HG03139 (cell line): ENCODE results near the gene HEXD.
"Not testable (repeated sequence)": the region's sequence is repeated elsewhere in the genome, so short reads cannot be mapped to it uniquely, and the experiment has no call there.

ENCODE experiments used
- ATAC-seq: cut with Tn5 transposase; IDR thresholded peaks from one replicate; pipeline ENCODE4 v1.9.1; 2021; ENCODE audit not compliant: unreplicated experiment

HEXD gene

DNA sequence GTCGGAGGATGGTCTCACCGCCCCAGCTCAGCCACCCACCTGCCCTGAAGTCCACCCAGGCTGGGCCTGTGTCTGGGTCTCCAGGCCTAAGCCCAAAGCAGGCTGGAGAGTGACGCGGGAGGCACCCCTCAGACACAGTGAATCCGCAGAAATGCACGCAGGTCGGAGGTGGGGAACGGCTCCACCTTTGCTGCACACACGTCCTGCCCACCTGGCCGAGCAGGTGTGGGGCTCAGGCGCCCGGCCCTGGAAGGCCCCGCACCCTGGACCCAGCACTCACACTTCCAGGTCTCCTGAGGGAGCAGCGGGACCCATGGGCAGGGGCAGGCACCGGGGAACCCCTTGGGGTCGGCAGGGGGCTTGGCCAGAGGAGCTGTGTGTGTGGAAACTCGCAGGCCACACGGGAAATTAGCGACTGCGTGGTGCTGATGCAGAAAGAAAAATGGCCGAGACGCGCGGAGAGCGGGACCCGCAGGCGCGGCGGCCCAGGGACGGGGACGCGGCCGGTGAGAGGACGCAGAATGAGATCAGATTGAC, 21.8 kb downstream of the HEXD start:
- no peak for ATAC-seq

DNA sequence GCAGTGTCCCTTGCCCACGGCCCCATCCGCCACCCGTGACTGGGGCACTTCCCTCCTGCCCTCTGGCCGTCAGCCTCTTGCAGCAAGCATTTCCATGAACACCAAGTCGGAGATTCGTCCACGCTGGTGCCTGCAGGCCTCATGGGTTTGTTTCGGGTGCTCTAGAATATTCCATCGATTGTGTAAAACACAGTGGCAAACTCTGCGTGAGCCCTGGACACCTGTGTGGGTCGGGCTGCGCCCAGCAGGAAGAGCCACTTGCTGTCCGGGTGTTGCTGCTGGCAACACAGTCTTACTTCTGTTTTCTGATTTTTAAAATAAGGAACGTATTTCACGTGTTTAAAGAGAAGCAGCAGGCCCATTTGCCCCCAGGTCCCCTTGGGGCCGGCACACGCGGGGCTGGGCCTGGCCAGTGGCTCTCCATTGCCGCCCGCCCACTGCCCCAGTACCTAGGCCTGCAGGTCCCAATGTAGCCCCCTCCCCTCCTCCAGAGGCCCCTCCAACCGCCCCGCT, 22.4 kb downstream of the HEXD start:
- no peak for ATAC-seq

DNA sequence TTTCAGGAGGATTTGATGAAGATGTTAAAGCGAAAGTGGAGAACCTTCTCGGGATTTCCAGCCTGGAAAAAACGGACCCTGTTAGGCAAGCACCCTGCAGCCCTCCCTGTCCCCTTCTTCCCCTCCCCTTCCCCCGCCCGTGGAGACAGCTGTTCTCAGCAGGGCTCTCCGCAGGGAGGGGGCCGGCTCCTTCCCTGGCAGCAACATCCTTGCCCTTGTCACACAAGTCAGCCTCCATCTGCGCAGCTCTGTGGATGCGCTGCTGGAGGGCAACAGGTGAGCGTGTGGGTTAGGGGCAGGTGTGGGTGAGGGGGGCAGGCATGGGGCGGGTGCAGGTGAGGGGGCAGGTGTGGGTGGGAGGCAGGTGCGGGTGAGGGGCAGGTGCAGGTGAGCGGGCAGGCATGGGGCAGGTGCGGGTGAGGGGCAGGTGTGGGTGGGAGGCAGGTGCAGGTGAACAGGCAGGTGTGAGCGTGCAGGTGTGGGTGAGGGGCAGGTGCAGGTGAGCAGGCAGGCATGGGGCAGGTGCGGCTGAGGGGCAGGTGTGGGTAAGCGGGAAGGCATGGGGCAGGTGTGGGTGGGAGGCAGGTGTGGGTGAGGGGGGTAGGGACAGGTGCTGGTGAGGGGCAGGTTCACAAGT, 23.0 kb downstream of the HEXD start:
- ATAC-seq: no peak

DNA sequence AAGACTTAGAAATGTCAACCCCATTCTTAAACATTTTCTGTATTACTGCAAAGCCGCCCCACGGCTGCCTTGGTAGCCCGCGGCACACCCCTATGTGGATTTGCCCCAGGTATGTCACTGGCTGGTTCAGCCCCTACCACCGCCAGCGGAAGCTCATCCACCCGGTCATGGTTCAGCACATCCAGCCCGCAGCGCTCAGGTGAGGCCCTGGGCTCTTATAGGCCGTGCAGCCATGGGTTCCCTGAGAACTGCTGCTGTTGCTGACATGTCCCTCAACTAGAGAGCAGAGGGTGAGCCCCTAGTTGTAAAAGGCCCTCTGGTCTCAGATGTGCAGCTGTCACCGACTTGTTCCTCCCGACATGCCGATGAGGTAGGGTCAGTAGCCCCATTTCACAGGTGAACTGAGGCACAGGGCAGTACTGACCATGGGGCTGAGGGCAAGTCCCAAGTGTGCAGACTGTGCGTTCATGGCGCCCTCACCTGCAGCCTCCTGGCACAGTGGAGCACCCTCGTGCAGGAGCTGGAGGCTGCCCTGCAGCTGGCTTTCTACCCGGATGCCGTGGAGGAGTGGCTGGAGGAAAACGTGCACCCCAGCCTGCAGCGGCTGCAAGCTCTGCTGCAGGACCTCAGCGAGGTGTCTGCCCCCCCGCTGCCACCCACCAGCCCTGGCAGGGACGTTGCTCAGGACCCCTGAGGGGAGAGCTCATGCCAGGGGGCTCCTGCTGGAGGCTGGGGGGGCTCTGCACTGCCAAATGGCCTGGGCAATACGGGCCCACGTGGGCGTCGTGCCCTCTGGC, 23.7 kb downstream of the HEXD start:
- no peak for ATAC-seq

DNA sequence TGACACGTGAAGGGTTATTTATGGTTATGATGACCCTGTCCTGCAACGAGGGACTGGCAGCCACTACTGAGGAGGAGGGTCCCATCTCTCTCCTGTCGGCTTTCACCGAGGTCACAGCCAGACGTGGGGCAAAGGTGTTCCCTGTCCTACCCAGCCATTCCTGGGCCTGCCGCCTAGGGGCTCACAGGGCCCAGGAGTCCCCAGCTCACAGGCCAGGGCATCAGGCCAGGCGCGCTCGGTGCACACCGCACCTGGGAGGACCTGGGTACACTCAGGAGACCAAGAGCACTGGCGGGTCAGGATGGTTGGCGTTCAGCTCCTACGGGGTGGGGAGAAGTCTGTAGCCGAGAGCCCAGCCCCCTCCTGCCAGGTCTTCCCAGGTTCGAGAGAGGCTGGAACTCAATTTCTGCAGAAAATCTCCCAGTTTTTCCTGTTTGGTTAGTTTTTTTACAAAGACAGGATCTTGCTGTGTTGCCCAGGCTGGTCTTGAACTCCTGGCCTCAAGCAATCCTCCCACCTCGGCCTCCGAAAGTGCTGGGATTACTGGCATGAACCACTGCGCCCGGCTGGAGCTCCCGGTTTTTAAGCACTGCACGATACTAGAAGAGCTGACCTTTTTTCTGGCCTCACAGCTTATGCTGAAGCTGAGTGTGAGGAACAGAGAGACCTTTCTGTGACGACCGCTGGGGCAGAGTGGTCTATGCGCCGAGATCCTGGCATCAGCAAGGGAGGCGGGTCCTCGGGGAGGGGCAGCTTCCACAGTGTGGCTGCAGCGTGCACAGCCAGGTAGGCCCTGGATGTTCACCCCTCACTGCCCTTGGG, 24.7 kb downstream of the HEXD start:
- ATAC-seq: no peak

DNA sequence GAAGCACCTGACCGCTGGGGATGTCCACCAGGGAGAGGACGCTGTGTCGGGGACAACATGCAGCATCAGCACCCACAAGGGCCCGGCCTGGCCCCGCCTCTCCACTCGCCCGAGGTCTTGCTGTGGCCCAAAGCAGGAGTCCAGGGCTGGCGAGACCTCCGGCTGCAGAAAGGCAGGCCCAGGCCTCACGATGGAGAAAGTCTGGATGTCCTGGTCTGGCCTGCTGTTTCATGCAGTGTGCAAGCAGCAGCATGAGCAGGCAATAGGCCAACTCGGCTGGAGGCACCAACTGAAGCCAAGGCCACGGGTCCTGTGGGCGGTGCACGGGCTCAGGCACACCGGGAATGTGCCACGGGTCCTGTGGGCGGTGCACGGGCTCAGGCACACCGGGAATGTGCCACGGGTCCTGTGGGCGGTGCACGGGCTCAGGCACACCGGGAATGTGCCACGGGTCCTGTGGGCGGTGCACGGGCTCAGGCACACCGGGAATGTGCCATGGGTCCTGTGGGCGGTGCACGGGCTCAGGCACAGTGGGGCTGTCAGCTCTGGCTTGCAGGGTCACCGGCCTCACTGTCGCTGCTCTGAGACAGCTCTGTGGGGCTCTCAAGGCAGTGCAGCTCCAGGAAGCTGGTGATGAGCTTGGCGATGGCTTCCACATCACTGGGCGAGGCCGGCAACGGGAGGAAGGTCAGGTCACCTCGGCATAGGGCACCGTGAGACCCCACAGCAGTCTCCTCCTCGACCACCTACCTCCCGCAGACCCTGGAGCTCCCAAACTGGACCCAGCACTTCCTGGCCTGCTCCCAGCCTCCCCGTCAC, 25.5 kb downstream of the HEXD start:
- ATAC-seq: no peak

DNA sequence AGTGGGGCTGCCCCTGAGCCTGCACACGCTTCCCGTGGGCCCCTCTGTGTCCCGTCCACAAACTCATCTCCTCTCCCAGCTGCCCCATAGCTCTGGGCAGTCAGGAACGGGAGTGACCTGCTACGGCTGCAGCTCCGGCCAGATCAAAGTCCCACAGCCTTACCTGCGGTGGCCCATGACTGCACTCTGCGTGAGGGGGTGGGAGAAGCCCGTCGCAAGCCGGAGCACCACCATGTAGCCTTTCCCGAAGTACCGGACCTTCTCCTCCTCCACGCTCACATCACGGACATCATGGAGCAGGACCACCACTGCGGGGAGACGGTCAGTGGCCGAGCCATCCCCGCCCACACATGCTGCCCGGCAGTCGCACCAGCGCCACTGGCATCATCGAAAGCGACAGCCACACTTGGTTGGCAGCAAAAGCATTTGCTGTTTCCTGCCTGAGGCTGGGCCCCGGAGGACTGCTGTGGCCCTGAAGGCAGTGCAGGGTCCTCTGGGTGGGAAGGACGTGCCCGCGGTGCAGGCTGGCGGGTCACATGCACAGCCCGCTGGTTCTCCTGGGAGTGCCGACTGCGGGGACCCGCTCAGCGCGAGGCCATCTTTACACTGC, 26.2 kb downstream of the HEXD start:
- no peak for ATAC-seq

DNA sequence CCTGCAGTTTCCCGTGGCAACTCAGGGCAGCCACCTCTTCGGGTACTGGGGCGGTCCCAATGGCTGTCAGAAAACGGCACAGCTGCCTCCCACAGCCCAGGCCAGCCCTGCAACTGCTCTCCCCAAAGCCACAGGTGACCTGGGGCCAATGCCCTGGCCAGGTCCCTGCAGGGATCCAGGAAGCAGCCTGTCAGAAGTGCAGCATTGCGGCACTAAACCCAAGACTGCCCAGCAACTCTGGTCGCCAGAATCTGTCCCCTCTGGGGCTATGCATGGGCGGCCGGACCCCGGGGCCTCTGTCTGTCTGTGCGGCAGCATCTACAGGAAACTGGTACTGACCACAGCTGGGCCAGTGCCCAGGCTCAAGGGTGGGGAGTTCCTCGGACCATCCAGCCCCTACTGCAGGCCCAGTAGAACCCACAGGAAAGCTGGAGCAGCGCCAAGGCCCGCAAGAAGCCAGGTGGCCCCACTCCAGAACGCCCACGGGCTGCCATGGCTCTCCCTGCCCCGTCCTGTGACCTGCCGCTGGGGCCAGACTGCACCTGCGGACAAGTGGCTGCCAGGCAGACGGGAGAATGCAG, 26.9 kb downstream of the HEXD start:
- no peak for ATAC-seq

DNA sequence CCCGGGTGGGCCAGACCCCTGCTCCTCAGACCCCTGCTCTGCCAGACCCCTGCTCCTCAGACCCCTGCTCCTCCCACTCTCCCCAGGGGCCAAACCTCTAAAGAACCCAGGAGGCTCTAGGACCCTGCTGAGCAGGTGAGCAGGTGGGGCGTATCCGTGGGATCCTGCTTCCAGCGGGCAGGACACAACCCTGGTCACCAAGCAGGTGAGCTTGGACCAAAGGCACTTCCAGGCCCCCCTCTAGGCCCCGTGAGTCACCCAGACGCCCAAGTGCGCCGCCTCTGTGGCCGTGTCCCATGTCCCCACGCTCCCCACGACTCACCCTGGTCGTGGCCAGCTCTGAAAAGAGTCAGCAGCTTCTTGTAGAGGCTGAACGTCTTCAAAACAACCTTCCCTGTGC, 27.4 kb downstream of the HEXD start:
- ATAC-seq: no peak

DNA sequence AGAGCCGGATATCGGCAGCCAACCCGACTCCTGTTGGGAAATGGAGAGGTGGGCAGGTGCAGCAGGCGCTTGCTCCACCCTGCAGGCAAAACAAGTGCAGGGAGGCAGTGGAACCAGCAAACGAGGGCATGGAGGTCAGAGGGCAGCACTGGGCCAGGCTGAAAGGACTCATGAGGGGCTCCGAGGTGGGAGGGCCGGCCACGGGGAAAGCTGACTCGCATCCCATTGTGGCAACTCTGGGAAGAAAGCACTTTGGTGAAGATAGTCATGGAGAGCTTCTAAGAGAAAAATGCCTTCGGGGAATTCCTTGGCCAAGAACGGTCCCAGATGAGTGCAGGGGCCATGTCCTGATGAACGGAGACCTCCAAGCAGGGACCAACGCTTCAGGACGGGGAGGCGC, 28.0 kb downstream of the HEXD start:
- ATAC-seq: no peak

DNA sequence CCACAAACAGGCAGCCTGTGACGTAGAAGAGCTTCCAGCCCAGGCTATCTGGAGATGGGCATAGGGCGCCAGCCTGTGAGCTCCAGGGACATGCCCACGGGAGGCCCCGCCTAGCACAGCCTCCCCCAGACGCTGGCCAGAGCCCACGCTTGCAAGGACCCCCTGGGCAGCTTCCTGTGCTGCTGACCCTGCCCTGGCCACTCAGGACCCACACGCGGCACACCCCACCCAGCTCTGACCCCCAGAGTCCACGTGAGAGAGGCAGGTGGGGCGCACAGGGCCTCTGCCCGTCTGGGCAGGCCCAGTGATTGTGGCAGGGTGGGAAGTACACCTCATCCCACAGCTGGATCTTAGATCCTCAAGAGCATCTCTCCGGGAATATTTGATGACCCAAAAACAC, 28.5 kb downstream of the HEXD start:
- no peak for ATAC-seq

DNA sequence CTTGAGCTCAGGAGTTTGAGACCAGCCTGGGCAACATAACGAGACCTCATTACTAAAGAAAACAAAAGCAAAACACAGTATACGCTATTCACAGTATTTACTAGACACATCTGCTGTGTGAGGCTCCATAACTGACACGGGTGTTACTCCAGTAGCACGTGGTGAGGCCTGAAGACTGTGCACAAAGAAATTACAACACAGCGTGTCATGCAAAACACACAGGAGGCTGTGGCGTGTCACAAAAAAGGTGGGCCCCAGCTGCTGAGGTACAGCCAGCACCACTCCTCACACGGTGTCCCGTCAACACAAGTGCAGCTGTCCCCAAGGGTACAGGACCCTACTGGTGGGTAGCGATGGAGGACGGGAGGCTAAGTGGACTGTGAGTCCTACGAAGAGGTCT, 29.7 kb downstream of the HEXD start:
- no peak for ATAC-seq

DNA sequence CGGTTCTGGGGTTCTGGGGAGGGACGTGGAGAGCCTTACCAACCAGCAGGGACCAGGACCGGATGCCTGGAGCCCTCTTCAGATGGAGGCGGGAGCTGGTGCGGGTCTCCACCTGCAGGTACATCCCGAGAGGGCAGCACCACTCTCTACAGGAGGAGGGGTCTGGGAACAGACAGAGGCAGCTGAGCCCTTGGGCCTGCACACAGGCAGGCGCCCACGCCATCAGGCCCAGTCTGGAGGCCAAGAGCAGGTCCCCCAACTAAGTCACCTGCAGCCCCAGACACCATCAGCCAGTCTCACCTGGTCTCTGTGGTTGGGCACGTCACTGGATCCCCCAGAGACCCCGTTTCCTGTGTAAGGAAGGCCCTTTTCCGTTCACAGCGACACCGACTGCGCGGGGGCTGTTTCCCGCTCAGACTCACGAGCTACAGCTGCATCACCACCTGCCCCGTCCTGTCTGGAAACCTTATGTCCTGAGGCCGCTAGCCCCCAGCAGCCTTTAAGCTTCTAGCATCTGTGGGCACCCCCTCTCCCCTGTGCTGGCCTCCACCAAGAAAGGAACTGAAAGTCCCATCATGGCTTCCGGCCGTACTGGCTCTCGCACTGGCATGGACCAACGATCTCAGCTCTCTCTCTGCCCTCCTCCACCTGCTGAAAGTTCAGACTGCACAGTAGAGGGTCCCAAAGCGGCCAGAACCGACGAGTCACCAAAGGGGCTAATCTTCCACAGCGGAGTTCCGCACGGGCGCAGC, 31.2 kb downstream of the HEXD start:
- peak; percentile 49 for ATAC-seq

DNA sequence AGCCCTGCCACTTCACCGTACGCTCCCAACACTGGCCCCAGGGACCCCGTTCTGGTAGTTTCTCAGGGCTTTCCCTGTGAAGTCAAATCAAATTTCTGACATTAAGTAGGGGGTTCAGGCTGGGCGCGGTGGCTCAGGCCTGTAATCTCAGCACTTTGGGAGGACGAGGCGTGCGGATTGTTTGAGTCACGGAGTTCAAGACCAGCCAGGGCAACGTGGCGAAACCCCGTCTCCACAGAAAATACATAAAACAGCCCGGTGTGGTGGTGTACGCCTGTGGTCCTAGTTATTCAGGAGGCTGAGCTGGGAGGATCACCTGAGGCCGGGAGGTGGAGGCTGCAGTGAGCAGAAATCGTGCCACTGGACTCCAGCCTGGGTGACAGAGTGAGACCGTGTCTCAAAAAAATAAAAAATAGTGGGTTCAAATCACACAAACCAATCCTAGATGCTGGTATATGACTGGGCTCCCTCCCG, 31.8 kb downstream of the HEXD start:
- ATAC-seq: no peak

DNA sequence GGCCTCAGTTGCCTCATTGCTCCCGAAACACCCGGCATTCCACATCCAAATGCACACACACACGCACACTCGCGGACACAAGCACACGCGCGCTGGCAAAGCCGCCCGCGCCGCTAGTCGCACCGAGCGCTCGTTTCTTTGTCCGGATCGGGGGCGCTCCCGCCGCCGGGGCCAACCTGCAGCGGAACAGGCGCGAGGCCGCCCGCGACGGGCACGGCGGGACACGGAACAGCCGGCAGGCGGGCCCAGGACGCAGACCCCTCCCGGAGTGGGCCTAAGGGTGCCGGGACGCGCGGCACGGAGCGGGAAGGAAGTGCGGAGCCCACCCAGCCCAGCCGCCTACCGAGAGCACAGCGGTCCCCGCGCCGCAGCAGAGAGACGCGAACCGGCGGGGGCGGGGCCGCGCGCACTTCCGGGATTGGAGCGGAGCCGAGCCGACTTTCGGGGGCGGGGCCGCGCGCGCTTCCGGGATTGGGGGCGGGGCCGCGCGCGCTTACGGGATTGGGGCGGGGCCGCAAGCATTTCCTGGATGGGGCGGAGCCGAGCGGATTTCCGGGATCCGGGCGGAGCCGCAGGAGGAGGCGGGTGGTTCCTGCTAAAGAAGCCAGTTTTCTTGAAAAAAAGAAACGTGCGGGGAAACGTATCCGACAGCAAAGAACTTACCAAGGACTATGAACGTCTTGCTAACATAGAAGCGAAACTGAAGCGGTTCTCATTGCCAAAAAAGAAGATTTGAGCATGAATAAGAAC, 32.4 kb downstream of the HEXD start, which contains the start of gene CYBC1:
CYBC1 (minus strand) TSS at position 396 of the 750 bp plus-strand sequence. CDS start 1,498 bp downstream, outside the sequence.
- ATAC-seq: peak; percentile 64

DNA sequence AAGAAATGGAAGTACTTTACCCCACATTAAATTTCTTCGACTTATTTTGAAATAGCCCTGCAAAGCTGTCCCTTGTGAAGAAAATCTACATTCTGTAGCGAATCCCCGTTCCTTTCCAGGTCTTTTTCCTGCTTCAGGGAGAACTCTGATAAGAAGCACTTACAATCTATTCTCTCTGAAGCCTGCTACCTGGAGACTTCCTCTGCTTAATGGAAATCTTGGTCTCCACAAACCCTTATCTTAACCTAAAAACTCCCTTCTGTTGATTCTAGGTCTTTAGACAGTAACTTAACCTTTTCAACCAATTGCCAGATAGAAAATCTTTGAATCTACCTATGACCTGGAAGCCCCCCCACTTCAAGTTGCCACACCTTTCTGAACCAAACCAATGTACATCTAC, 34.0 kb downstream of the HEXD start:
- no peak for ATAC-seq

DNA sequence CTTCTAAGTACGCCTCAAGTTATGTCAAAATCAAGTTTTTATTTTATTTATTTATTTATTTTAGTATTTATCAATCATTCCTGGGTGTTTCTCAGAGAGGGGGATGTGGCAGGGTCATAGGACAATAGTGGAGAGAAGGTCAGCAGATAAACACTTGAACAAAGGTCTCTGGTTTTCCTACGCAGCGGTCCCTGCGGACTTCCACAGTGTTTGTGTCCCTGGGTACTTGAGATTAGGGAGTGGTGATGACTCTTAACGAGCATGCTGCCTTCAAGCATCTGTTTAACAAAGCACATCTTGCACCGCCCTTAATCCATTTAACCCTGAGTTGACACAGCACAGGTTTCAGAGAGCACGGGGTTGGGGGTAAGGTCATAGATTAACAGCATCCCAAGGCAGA, 35.0 kb downstream of the HEXD start:
- not testable (repeated sequence) for ATAC-seq

DNA sequence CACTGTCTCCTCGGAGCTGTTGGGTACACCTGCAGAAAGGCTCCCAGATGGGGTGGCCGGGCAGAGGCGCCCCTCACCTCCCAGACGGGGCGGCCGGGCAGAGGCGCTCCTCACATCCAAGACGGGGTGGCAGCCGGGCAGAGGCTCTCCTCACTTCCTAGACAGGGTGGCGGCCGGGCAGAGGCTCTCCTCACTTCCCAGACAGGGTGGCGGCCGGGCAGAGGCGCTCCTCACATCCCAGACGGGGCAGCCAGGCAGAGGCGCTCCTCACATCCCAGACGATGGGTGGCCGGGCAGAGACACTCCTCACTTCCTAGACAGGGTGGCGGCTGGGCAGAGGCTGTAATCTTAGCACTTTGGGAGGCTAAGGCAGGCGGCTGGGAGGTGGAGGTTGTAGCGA, 35.6 kb downstream of the HEXD start:
- ATAC-seq: not testable (repeated sequence)
